GM21526 (cell line): ENCODE measurements around the gene PLEK.

Source experiments
- ATAC-seq: cut with Tn5 transposase; IDR thresholded peaks from one replicate; pipeline ENCODE4 v1.9.1; 2021; ENCODE audit warnings: moderate library complexity; ENCODE audit not compliant: unreplicated experiment, low FRiP score

The PLEK gene

DNA sequence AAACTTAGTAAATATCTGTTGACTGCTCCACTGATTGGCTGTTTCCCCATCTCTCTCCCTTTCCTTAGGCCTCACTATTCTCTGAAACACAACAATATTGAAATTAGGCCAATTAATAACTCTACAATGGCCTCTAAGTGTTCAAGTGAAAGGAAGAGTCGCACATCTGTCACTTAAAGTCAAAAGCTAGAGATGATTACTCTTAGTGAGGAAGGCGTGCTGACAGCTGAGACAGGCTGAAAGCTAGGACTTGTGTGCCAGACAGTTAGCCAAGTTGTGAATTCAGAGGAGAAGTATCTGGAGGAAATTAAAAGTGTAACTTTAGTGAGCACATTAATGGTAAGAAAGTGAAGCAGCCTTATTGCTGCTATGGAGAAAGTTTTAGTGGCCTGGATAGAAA, 48.4 kb downstream of the PLEK start:
- no peak for ATAC-seq

DNA sequence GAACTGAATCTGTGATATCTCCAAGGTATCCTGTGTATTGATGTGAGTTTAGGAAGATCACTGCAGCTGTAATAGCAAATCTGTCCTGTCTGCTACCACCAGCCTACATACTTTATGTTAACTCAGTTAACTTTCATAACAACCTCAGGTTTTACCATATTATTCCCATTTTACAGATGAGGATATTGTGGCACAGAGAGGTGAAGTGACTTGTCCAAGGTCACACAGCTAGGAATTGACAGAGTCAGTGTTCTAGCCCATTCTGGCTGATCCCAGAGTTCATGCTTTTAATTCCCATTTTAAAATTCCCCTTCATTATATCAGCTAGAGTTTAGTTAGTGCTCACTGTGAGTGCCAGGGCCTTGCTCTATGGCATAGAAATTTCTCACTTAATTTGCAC, 49.4 kb downstream of the PLEK start:
- ATAC-seq: no peak

GRCh38 chr2:68414876-68415275, 49.8 kb downstream of the PLEK start:
- no peak for ATAC-seq

GRCh38 chr2:68415521-68415920, 50.4 kb downstream of the PLEK start:
- ATAC-seq: no peak

GRCh38 chr2:68416081-68416675, 51.1 kb downstream of the PLEK start:
- ATAC-seq: no peak

GRCh38 chr2:68417926-68418325, 52.8 kb downstream of the PLEK start:
- ATAC-seq: no peak

DNA sequence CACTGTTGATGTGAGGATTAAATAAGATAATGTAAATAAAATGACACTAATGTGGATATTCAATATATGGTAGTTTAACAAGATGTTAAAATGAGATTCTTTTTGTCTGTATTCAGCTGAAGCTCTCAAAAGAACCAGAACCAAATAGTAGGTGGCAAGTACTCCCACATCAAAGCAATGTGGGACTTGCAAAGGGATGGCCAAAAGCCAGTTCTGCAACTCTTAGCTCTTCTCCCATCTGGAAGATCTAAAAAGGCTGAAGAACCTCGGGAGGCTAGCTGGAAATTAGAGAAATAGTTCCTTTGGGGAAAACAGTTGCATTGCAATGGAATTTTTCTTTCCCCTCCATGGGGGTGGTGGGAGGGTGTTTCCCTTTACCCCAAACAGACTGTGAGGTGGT, 53.3 kb downstream of the PLEK start:
- no peak for ATAC-seq

GRCh38 chr2:68418855-68419254, 53.8 kb downstream of the PLEK start:
- ATAC-seq: no peak

GRCh38 chr2:68420254-68420910, 55.3 kb downstream of the PLEK start:
- ATAC-seq: no peak

- ATAC-seq: peak; percentile 68
Observed at GRCh38 chr2:68423966-68424650, 59.0 kb downstream of the PLEK start.

GRCh38 chr2:68425503-68425902, 60.4 kb downstream of the PLEK start:
- ATAC-seq: no peak

- ATAC-seq: no peak
Observed at GRCh38 chr2:68426446-68426845, 61.4 kb downstream of the PLEK start.

DNA sequence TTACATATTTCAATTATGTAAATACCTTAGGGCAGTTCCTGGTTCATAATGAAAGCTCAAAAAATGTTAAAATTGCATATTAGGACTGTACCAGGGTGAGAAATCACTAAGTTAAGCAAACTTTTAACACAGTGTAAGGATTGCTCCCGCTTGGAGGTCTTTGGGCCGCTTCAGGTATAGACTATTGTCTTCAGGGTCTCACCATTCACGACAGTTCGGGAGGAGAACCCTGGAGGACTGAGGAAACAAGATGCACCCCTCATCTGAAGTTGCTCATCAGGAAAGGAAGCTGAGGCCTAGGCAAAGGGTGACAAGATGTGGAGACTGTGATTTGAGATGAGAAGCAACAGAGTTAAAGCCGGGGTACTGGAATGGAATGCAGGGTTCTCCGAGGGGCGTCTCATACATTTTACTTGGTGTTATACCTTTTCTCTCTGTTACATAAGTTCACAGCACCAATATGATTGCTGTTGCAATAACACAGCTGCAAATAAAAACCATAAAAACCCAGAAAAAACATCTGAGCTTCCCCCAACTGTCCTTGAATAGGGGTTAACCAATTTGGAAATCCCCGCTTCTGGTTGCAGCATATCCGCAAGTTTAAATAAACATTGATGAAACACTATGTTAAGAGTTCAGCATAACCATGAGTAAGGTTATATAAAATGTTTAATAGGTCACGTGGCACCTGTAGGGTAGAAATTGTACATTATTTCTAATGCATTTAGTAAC, 61.9 kb downstream of the PLEK start:
- no peak for ATAC-seq

DNA sequence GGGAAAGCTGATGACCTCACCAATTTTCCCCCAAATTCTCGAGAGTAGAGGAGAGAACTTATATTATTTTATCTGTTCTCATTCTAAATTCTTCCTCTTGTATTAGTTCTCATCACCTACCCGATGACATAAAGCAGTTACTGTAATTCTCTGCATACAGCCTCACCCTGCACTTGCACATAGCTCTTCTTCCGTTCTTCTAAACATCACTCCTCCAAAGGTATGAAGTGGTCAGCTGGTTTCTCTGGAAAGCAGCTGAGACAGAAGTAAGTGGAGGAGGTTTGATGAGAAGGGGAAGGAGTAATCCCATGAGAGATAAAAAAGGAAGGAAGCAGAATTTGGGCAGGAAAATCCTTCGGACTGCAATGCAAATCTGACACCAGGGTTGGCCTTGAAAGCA, 63.0 kb downstream of the PLEK start:
- no peak for ATAC-seq

GRCh38 chr2:68428746-68429145, 63.7 kb downstream of the PLEK start:
- ATAC-seq: no peak

GRCh38 chr2:68429311-68429826, 64.3 kb downstream of the PLEK start:
- no peak for ATAC-seq

DNA sequence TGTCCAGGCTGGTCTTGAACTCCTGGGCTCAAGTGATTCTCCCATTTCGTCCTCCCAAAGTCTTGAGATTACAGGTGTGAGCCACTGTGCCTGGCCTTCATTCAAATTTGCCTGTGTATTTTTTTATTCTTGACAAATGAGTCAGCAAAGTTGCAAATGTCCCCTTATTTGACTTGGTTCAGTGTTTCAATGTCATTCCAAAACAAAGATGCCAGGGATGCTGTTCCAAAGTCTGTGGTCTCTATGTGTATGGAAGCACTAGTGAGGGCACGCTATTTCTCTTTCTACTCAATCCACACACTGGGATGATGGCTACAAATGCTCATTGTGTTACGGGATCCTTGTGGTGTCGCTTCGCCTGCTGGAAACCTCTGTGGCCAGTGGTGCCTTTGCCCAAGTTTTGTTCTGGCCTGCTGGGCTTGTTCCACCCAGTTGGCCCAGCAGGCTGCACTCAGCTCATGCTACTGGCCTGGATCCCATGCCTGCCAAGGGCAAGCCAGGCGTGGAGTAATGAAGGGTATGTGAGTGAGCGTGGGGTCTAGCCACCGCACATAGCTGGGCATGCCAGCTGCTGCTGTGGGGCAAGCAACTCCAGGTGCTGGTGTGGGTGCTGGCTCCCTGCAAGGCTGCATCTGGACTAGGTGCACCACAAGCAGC, 66.4 kb downstream of the PLEK start:
- no peak for ATAC-seq

DNA sequence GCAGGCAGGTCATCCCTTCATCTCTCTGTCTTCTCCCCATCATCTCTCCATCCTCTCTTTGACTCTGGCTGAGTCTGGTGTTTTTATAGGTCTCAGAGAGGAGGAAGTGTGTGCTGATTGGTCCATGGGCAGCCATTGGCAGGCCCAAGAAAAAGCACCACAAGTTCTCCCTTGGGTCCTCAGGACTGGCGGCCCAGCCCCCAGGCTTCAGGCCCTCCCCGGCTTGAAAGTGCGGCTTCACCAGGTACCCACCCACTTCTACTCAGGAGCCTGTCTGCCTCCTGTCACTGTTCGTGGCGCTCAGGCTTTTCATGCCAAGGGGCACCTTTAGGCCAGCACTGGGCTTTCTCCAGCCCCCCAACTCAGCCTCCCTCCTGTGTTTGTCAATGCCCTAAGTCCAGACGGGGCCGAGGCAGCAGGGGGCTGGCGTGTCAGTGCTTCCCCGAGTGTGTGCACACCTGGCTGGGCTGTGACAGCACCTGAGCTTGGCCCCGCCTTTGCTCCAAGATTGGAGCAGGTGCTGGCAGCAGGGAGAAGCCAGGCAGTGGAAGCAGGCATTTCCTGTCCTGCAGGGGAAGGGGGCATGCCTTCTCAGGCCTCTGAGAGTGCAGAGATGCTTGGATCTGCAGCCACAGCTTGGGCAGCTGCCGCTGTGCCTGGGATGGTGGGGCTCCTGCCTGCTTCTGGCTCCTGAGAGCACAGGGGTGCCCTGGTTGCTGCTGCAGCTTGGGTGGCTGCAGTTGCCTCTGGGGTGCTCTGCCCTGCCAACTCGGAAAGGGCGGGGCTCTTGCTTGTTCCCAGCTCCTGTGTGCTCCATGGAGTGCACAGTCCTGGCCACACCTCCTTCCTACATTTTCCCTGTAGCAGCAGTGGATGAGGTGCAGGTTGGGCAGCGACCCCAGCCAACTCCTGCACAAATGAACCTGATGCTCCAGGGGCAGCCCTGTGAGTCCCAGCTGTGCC, 67.9 kb downstream of the PLEK start:
- no peak for ATAC-seq

DNA sequence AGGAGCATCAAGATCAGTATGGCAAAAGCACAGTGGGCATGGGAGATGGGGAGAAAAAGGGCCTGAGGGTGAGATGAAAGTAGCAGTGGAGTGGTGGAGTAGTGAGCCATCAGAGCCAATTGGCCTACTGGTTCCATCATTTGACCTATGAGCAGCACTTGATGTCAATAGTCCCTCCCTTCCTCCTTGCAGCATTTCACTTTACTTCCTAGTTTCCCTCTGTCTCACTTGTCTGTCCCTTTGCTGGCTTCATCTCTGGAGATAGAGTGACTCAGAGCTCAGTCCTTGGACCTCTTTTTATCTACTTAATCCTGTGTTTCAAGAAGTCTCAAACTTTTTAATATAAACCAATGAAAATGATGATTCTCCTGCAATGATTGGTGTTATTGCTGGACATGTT, 69.9 kb downstream of the PLEK start:
- ATAC-seq: no peak

- no peak for ATAC-seq
Observed at GRCh38 chr2:68435615-68436014, 70.5 kb downstream of the PLEK start.
